Stimulated activated naive B cell treated with anti-CD40 and anti-IgM and Interleukin-4, amounts not matched to agents 10 μg/mL and 1 μg/mL and 100 μg/mL, for 72 hours (primary cell): ENCODE measurements around the gene MYO5C.
A peak's percentile ranks its signal among the peaks of the same experiment; 100 is the strongest.

ENCODE experiments used
- ATAC-seq, 2 donors: fragments of 150-1000 bp; cut with Tn5 transposase; replicated peaks; 2 replicates each; pipeline ENCODE4 v1.10.0; 2021; ENCODE audit warnings: moderate library complexity in 1 of 2
- DNase-seq: peaks from one replicate; pipeline ENCODE4 v3.0.0; 2021
- H3K27ac Mint-ChIP-seq: one replicate; pipeline ENCODE4 v1.8.0; 2022; ENCODE audit warnings: mild to moderate bottlenecking, mixed read lengths
- H3K27me3 Mint-ChIP-seq, 2 donors: one replicate each; pipeline ENCODE4 v1.8.0; 2022; ENCODE audit warnings: mixed read lengths in 2 of 2
- H3K36me3 Mint-ChIP-seq, 2 donors: one replicate each; pipeline ENCODE4 v1.8.0; 2022; ENCODE audit warnings: mixed read lengths in 2 of 2, mild to moderate bottlenecking in 1 of 2
- H3K4me1 Mint-ChIP-seq, 2 donors: one replicate each; pipeline ENCODE4 v1.8.0; 2022; ENCODE audit warnings: mixed read lengths in 2 of 2, mild to moderate bottlenecking in 1 of 2
- H3K4me3 Mint-ChIP-seq, 2 donors: one replicate each; pipeline ENCODE4 v1.8.0; 2022; ENCODE audit warnings: mild to moderate bottlenecking in 2 of 2, mixed read lengths in 2 of 2, moderate library complexity in 1 of 2
- H3K9me3 Mint-ChIP-seq, 2 donors: one replicate each; pipeline ENCODE4 v1.8.0; 2022; ENCODE audit warnings: mixed read lengths in 2 of 2, mild to moderate bottlenecking in 1 of 2

The MYO5C gene

GRCh38 chr15:52324109-52324508, 28.5 kb upstream of the MYO5C start:
- no peak overlapping the region for H3K27ac Mint-ChIP-seq
- H3K4me3 Mint-ChIP-seq = no peak overlapping the region
- peaks cover 28 to 48% of the 10 kb centered on the region in 2 donors for H3K36me3 Mint-ChIP-seq
- no peak for ATAC-seq
- no peaks in the 10 kb centered on the region for H3K27me3 Mint-ChIP-seq
- no peaks in the 10 kb centered on the region for H3K4me1 Mint-ChIP-seq
- no peaks in the 10 kb centered on the region for H3K9me3 Mint-ChIP-seq
- DNase-seq = no peak

- Mint-ChIP-seq H3K27ac (no peak overlapping the region), H3K9me3 (no peaks in the 10 kb centered on the region), H3K4me3 (no peak overlapping the region), H3K27me3 (no peaks in the 10 kb centered on the region), H3K4me1 (no peaks in the 10 kb centered on the region), H3K36me3 (peaks cover 26 to 42% of the 10 kb centered on the region in 2 donors)
- DNase-seq = no peak
- no peak for ATAC-seq
These were observed 23.3 kb upstream of the MYO5C start for GRCh38 chr15:52318729-52319500.

DNA sequence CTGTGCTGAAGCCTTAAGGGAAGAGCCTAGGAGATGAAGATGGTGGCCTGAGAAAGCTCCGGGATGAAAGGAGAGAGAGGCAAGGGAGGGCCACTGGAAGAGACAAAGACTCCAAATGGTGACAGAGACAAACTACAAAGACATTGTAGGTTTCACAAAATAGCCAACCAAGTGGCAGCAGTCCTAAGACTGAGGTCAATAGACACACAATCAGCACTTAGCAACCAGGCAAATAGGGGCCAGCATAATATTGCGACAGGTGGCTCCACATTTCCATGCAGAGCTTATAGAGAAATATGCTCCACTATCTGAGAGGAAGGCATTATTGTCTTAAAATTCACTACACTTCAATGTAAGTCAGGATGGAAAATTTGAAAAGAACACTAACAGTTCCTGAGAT, 22.1 kb upstream of the MYO5C start:
- Mint-ChIP-seq H3K4me3 (no peak overlapping the region), H3K4me1 (no peaks in the 10 kb centered on the region), H3K9me3 (no peaks in the 10 kb centered on the region), H3K27ac (no peak overlapping the region), H3K27me3 (no peaks in the 10 kb centered on the region), H3K36me3 (peaks cover 32 to 44% of the 10 kb centered on the region in 2 donors)
- DNase-seq (no peak), ATAC-seq (no peak)

DNA sequence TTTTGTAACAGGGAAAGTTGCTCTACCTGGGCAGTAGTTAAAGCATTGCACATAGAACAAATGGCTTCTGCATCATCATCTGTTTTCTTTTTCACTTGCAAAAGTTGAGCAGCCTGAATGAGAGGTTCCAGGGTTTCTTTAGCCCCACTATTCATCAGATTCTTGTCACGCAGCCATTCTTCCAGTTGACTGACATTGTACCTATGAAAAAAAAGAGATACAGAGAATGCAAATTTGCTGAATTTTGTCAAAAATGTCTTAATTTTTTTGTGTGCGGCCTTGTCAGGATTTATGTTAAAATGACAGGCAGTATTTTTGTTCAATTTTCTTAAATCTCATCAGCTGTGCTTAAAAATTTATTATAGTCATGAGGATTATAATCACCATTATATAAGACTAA, 21.4 kb upstream of the MYO5C start:
- Mint-ChIP-seq H3K9me3 (no peaks in the 10 kb centered on the region), H3K4me1 (no peaks in the 10 kb centered on the region), H3K27ac (no peak overlapping the region), H3K4me3 (no peak overlapping the region), H3K27me3 (no peaks in the 10 kb centered on the region), H3K36me3 (peaks cover 30 to 41% of the 10 kb centered on the region in 2 donors)
- DNase-seq = no peak
- ATAC-seq = no peak

- ATAC-seq = peak; percentile 84 to 86
- H3K36me3 Mint-ChIP-seq = peaks cover 25 to 36% of the 10 kb centered on the region in 2 donors
- H3K27ac Mint-ChIP-seq = peak overlapping the region; percentile 72
These were observed 13.5 kb upstream of the MYO5C start for GRCh38 chr15:52309154-52309548.

DNA sequence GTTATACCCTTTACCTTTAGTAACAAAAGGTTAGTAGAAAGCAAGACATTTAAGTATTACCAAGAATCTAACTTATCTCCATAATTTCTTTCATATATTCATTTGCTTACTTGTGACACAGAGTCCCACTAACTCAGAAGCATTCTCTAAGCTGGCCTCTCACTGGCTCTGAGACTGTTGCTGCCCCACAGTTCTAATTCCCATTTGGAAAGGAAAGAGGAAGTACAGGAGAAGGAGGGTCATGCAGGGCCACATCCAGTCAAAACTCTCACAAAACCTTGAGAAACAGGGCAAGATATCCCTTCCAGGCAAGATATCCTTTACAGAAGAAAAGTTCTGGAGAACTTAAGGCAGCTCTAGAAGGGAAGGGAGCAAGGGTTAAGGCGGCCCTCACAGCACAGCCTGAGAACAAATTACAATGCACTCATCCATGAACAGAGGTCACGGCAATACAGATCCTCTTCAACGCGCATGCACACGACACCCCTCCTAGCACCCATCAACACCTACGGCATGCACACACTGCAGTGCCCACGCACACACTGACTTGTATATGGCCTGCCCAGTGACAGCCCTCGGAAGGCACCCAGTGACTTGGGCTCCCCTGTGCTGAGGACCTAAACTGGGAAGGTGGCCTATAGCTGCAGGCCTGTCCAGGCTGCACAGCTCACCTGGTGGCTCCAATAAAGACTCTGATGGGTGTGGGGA, 13.0 kb upstream of the MYO5C start:
- Mint-ChIP-seq H3K4me1 (peaks cover 19 to 20% of the 10 kb centered on the region in 2 donors), H3K36me3 (peaks cover 23 to 35% of the 10 kb centered on the region in 2 donors), H3K4me3 (peak overlapping the region in 1 of 2 donors; percentile 21), H3K27ac (peak overlapping the region; percentile 75), H3K27me3 (no peaks in the 10 kb centered on the region), H3K9me3 (no peaks in the 10 kb centered on the region)
- ATAC-seq = peak; percentile 76 to 82
- DNase-seq = no peak

More at GRCh38 chr15:52309154-52309548, 13.5 kb upstream of the MYO5C start:
- peak overlapping the region in 1 of 2 donors; percentile 46 for H3K4me3 Mint-ChIP-seq
- peak; percentile 14 for DNase-seq
- peaks cover 15 to 17% of the 10 kb centered on the region in 2 donors for H3K4me1 Mint-ChIP-seq
- H3K27me3 Mint-ChIP-seq = no peaks in the 10 kb centered on the region
- no peaks in the 10 kb centered on the region for H3K9me3 Mint-ChIP-seq

DNA sequence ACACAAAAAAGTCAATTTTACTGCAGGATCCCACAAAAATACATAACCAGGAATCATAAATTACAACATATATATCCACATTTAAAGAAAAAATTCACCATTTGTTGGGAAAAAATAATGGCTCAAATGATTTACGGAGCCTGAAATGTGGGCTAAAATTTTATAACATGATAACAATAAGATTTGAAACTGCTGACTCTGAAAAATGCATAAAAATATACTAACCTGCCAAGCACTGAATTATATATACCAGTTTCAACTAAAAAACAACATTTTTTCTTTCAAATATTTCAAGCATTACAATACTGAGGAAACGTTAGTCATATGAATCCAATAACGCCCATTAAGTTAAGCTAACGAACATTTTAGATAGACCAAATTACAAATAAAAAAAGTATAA, 12.2 kb upstream of the MYO5C start:
- ATAC-seq (no peak), DNase-seq (no peak)
- Mint-ChIP-seq H3K9me3 (no peaks in the 10 kb centered on the region), H3K4me1 (peaks cover 19 to 20% of the 10 kb centered on the region in 2 donors), H3K36me3 (peaks cover 18 to 29% of the 10 kb centered on the region in 2 donors), H3K27me3 (no peaks in the 10 kb centered on the region), H3K4me3 (no peak overlapping the region), H3K27ac (no peak overlapping the region)

- Mint-ChIP-seq H3K9me3 (no peaks in the 10 kb centered on the region), H3K4me3 (no peak overlapping the region), H3K27me3 (no peaks in the 10 kb centered on the region), H3K36me3 (peaks cover 18 to 26% of the 10 kb centered on the region in 2 donors), H3K27ac (no peak overlapping the region), H3K4me1 (peaks cover 19 to 20% of the 10 kb centered on the region in 2 donors)
- DNase-seq (no peak), ATAC-seq (no peak)
These were observed 10.7 kb upstream of the MYO5C start for GRCh38 chr15:52306270-52306669.

- ATAC-seq (no peak), DNase-seq (no peak)
- Mint-ChIP-seq H3K27me3 (no peaks in the 10 kb centered on the region), H3K4me3 (no peak overlapping the region), H3K4me1 (peaks cover 2 to 6% of the 10 kb centered on the region in 2 donors), H3K27ac (no peak overlapping the region), H3K36me3 (peaks cover 16 to 17% of the 10 kb centered on the region in 2 donors), H3K9me3 (peaks cover 0 to 2% of the 10 kb centered on the region in 2 donors)
These were observed 7.6 kb upstream of the MYO5C start for GRCh38 chr15:52303093-52303772.

DNA sequence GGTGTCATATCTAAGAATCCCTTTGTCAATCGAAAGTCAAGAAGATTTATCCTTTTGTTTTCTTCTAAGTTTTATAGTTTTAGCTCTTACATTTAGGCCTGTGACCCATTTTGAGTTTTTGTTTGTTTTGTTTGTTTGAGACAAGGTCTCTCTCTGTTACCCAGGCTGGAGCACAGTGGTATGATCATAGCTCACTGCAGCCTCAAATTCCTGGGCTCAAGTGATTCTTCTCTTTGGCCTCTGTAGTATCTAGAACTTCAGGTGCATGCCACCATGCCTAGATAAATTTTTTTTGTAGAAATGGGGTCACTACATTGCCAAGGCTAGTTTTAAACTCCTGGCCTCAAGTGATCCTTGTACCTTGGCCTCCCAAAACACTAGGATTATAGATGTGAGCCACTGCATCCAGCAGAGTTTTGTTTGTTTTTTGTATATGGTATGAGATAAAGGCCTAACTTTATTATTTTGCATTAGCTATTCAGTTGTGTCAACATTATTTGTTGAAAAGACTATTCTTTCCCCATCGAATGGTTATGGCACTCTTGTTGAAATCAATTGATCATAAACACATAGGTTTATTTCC, 5.8 kb upstream of the MYO5C start:
- Mint-ChIP-seq H3K4me3 (no peak overlapping the region), H3K4me1 (peaks cover 2 to 6% of the 10 kb centered on the region in 2 donors), H3K9me3 (peaks cover 0 to 2% of the 10 kb centered on the region in 2 donors), H3K36me3 (peaks cover 16 to 17% of the 10 kb centered on the region in 2 donors), H3K27ac (no peak overlapping the region), H3K27me3 (peaks cover 0 to 9% of the 10 kb centered on the region in 2 donors)
- DNase-seq = no peak
- ATAC-seq = no peak

- Mint-ChIP-seq H3K36me3 (peaks cover under 1 to 3% of the 10 kb centered on the region in 2 donors), H3K9me3 (peaks cover 0 to 1% of the 10 kb centered on the region in 2 donors), H3K27me3 (peaks cover 16 to 32% of the 10 kb centered on the region in 2 donors), H3K4me1 (peaks cover 20 to 37% of the 10 kb centered on the region in 2 donors), H3K27ac (peak overlapping the region; percentile 49), H3K4me3 (peak overlapping the region; percentile 53 to 73)
- ATAC-seq = peak; percentile 25 to 26
- no peak for DNase-seq
These were observed 653 bp downstream of the MYO5C start for GRCh38 chr15:52294881-52295420.

- Mint-ChIP-seq H3K9me3 (peaks cover 0 to 2% of the 10 kb centered on the region in 2 donors), H3K4me3 (peak overlapping the region in 1 of 2 donors; percentile 2), H3K36me3 (peaks cover 0 to 3% of the 10 kb centered on the region in 2 donors), H3K27me3 (peaks cover 16 to 37% of the 10 kb centered on the region in 2 donors), H3K4me1 (peaks cover 26 to 45% of the 10 kb centered on the region in 2 donors), H3K27ac (no peak overlapping the region)
- DNase-seq = no peak
- no peak for ATAC-seq
These were observed 2.7 kb downstream of the MYO5C start for GRCh38 chr15:52292780-52293392.

- Mint-ChIP-seq H3K9me3 (peaks cover 0 to 2% of the 10 kb centered on the region in 2 donors), H3K27me3 (peaks cover 16 to 27% of the 10 kb centered on the region in 2 donors), H3K4me3 (no peak overlapping the region), H3K27ac (peak overlapping the region; percentile 78), H3K36me3 (peaks cover 0 to 3% of the 10 kb centered on the region in 2 donors), H3K4me1 (peaks cover 26 to 45% of the 10 kb centered on the region in 2 donors)
- DNase-seq = no peak
- ATAC-seq = peak in 1 of 2 donors; percentile 12
These were observed 4.4 kb downstream of the MYO5C start for GRCh38 chr15:52291204-52291603.
